Right renal pelvis (tissue), 4 donors: ENCODE measurements around the gene SSH2. TPM values are rescaled to one million over a fixed set of nuclear protein-coding genes. Genes with fewer than 3 reads are reported as not detected.
A peak's percentile ranks its signal among the peaks of the same experiment; 100 is the strongest.
"Not testable (repeated sequence)": the region's sequence is repeated elsewhere in the genome, so short reads cannot be mapped to it uniquely, and the experiment has no call there.

ENCODE experiments used
- DNase-seq, 4 donors: peaks; one replicate each; pipeline ENCODE4 v3.0.0-alpha.2; 2013; ENCODE audit warnings: low read depth in 4 of 4, low spot score in 3 of 4, missing footprints in 1 of 4
- polyA plus RNA-seq, 4 donors: library from polyadenylated mRNA; unstranded; fragments of 120-200 nt; gene quantifications; one replicate each; pipeline ENCODE4 v1.2.1, GENCODE V29; 2013; ENCODE audit not compliant: insufficient read length in 4 of 4

SSH2 gene
- polyA plus RNA-seq, 4 donors, result 16.6 to 19.2 (median 19.0) TPM

DNA sequence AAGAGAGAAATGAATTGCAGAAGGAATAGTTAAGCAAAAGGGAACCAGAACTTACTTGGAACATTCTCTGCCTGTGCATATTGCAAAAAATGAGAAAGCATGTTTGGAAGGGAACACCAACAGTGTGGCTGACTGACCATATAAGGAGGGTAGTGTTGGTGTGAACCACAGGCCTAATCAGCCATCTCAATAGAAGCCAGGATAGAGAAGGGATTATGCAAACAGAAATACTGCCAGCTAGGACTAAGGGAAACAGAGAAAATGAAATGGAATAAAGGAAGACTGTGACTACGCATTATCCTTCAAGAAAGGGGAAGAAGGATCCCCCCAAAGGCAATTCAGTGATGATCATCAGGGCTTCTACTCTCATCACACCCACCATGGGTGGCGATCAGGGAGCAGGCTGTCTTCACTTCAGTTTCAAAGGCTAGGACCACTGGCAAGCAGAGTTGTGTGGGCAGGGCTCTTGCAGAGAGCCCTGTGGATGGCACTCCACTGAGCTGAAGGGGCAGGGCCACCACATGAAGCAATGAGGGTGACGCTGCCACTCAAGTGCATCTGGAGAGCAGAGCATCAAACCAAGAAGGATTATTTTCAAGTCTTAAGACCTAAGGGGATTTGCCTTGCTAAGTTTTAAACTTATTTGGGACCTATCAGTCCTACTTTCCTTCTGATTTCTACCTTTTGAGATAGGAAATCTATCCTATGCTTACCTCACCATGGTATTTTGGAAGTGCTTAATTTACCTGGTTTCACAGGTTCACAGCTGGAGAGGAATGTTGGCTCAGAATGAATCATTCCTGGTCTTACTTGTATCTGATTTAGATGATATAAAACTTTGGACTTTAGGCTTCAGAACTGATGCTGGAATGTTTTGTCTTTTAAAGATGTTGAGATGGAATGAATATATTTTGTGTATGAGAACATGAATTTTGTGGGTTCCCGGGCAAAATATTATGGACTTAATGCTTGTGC, 140.5 kb downstream of the SSH2 start:
- DNase-seq, result no peak

GRCh38 chr17:29787995-29788394, 142.0 kb downstream of the SSH2 start:
- no peak for DNase-seq

GRCh38 chr17:29782917-29783316, 147.1 kb downstream of the SSH2 start:
- DNase-seq, result no peak

- DNase-seq, result not testable (repeated sequence)
Observed at GRCh38 chr17:29779812-29780190, 150.2 kb downstream of the SSH2 start.

DNA sequence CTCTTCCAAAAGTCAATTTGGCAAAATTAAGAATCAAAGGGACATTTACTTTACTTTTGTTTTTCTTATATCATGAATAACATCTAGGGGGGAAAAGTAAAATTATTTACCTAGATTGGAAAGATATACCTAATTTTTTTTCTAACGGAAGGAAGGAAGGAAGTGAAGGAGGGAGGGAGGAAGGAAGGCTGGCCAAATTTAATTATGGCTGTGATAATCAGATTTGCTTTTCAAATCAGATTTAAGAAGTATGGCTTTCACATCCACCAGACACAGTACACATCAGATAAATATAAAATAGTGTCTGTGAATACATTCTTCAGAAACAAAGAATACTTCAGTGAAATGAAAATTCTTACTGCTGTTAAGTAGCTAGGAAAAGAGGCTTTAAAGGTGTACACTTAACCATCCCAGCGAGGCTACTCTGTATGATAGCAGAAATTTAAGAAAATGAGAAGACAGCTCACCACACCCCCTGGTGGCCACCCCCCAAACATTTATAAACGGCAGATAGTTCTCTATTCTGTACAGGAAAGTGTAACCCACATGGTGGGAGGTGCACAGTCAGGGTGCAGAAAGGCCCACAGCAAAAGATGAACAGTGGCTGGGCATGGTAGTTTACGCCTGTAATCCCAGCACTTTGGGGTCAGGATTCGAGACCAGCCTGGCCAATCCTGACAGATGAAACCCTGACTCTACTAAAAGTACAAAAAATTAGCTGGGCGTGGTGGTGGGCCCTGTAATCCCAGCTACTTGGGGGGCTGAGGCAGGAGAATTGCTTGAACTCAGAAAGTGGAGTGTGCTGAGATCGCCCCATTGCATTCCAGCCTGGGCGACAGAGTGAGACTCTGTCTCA, 150.8 kb downstream of the SSH2 start:
- DNase-seq, result peak in 3 of 4 donors; percentile 47 to 70 (median 54)

DNA sequence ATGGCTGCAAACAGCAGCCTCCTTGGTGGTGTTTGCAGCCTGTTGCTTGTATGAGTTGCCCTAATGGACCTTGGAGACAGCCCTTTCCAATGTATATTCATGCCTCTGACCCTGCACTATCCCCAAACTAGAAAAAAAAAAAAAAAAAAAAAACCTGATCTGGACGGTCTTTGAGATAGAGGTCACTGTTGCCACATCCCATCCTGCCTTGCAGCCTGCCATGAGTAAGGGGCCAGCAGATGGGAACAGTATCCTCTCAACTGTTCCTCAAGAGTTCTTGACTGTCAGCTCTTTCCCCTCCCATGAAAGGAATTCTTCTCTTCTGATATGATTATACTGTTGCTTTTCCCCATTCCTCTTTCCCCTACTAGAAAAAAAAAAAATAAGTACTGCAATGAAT, 152.4 kb downstream of the SSH2 start:
- no peak for DNase-seq

DNA sequence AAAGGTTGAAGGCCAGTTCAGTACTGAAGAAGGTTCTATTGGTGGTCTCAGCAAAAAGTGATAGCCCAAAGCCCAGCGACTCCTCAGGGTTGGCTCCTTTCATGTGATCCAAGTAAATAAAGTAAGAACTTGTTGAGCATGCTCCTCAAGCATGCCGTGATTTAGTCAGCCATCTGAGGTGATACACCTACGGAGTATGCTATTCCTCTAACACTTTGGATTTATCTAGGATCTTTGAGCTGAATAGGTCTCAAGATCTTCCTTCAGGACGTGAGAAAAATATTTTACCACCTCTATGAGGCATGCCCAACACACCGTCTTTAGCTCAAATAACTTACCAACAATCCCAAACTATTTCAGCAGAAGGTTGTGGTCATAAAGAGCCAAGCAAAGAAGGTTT, 154.0 kb downstream of the SSH2 start:
- no peak for DNase-seq

DNA sequence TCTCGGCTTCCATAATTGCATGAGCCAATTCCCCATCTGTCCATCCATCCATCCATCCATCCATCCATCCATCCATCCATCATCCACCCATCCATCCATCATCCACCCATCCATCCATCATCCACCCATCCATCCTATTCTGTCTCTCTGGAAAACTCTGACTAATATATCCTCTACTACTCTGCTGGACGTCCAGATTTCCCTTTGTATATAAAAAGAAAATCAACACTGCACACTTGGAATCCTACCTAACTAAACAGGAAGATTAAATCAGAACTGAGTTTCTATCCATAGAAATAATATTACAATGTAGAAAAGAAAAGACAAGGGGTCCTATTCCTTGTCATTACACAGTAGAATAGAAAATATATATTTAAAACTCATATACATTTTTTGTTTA, 157.0 kb downstream of the SSH2 start:
- DNase-seq, result no peak

DNA sequence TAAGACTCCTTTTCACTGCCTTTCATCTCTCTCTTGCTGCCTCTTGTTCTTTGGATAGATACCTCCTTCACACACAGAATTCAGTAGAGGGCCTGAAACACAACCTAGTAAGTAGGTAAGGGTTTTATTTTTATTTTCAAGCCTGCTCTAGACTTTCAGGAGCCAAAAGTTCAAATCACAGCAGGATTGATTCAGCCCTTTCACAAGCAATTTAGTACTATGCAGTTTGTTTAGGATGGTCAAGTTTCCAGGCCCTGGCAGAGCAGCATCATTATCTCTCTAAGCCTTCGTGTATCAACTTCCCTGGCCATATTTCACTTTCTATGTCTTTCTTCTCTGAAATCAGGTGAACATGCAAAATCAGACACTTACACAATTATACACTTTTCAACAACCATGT, 158.5 kb downstream of the SSH2 start:
- DNase-seq, result no peak

DNA sequence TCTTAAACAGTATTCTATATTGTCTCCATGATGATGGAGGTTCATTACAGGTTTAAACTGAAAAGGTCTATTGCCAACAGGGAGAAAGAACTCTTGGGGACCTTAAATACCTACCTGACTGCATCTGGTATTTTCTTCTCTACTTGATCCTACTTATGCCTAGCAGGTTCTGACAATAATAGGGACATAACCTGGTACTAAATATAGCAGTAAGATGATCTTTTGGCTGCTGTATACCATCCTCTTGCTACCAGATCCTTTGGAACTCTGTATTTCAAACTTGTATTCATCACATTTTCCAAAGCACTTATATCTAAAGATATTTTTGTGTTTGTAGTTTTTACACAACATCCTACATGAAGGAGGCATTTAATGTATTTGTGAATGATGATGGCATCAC, 160.8 kb downstream of the SSH2 start:
- DNase-seq, result no peak

GRCh38 chr17:29766796-29767327, 163.2 kb downstream of the SSH2 start:
- no peak for DNase-seq

GRCh38 chr17:29764748-29765147, 165.3 kb downstream of the SSH2 start:
- no peak for DNase-seq

- DNase-seq, result no peak
Observed at GRCh38 chr17:29764217-29764616, 165.8 kb downstream of the SSH2 start.

- no peak for DNase-seq
Observed at GRCh38 chr17:29763273-29763672, 166.8 kb downstream of the SSH2 start.

- peak; percentile 50 to 67 (median 60) for DNase-seq
Observed at GRCh38 chr17:29761040-29761761, 168.8 kb downstream of the SSH2 start.

DNA sequence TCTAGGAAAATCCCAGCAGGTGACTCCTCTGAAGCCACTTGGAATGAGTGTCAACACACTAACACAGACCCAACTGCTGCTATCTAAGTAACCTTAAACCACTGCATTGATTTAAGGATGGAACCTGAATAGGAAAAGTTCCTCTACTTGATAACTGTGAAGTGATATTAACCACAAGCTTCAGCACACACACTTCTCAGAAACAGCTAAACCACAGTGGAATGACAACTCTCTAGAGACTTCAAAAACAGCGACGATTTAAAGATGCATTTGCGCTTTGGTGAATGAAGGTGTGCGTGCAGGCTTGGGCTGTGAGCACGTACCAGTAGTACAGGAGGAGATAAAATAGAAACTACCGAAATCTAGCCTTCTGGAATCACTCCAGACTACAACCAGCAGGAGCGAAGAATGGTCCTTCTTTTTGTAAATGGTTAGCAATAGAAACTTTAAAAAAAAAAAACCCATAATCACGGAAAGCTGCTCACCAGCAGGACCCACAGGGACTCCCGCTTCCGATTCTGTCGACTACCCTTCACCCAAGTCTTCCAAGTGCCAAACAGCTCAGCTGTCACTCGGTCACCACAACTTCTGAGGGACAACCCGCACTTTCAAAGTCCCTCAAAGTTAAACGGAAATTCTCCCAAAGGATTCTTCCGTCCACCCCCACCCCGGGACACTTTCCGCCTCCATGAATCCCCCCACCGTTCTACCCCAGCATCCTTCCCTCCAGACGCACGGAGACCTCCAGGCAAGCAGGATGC, 169.6 kb downstream of the SSH2 start:
- no peak for DNase-seq

GRCh38 chr17:29758255-29758654, 171.8 kb downstream of the SSH2 start:
- DNase-seq, result no peak

DNA sequence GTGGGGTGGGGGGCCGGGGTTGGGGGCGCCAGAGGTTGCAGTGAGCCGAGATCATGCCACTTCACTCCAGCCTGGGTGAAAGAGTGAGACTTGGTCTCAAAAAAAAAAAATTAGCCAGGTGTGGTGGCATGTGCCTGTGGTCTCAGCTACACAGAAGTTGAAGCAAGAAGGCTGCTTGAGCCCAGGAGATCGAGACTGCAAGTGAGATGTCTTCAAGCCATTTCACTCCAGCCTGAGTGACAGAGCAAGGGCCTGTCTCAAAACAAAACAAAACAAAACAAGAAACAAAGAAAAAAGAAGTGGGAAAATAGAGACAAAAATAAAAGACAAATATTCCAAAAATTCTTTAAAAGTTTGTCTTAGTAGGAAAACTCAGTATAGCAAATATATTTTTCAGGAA, 172.2 kb downstream of the SSH2 start:
- no peak for DNase-seq

GRCh38 chr17:29753845-29754439, 176.1 kb downstream of the SSH2 start:
- no peak for DNase-seq
